HepG2 (cell line): ENCODE measurements around the gene TMBIM6. TPM values are rescaled to one million over a fixed set of nuclear protein-coding genes. Genes with fewer than 3 reads are reported as not detected.

Experiments used
- CENPX ChIP-seq: sonication (generic); formaldehyde crosslinking; IDR thresholded peaks from 2 replicates; pipeline ENCODE4 v1.9.0; 2021; ENCODE audit warnings: mild to moderate bottlenecking, missing genetic modification reagents, moderate library complexity
- DBP ChIP-seq: sonication (generic); formaldehyde crosslinking; IDR thresholded peaks from 2 replicates; pipeline ENCODE4 v1.4.0; 2020; ENCODE audit warnings: missing genetic modification reagents; ENCODE audit errors: not compliant biosample characterization
- DR1 ChIP-seq: sonication (generic); formaldehyde crosslinking; IDR thresholded peaks from 2 replicates; pipeline ENCODE4 v1.8.0; 2021; ENCODE audit warnings: mild to moderate bottlenecking, missing genetic modification reagents, inconsistent platforms
- DZIP1 ChIP-seq: sonication (generic); formaldehyde crosslinking; IDR thresholded peaks from 2 replicates; pipeline ENCODE4 v1.5.0; 2020; ENCODE audit warnings: mild to moderate bottlenecking, missing genetic modification reagents
- EED ChIP-seq: sonication (generic); formaldehyde crosslinking; IDR thresholded peaks from 2 replicates; pipeline ENCODE4 v1.5.0; 2020; ENCODE audit warnings: mild to moderate bottlenecking, missing genetic modification reagents
- FLYWCH1 ChIP-seq: sonication (generic); formaldehyde crosslinking; IDR thresholded peaks from 2 replicates; pipeline ENCODE4 v1.8.1; 2023; ENCODE audit warnings: mild to moderate bottlenecking, missing genetic modification reagents
- GATAD2A ChIP-seq: IDR thresholded peaks from 2 replicates; pipeline ENCODE4 v1.6.1; 2016
- HNF1B ChIP-seq: sonication (generic); formaldehyde crosslinking; IDR thresholded peaks from 2 replicates; pipeline ENCODE4 v1.5.1; 2020; ENCODE audit warnings: mild to moderate bottlenecking, moderate library complexity, missing genetic modification reagents
- MBD4 ChIP-seq: IDR thresholded peaks from 2 replicates; pipeline ENCODE4 v1.6.1; 2012; ENCODE audit warnings: low read length, inconsistent platforms, borderline replicate concordance
- WIZ ChIP-seq: sonication (generic); formaldehyde crosslinking; IDR thresholded peaks from 2 replicates; pipeline ENCODE4 v1.5.1; 2020; ENCODE audit warnings: mild to moderate bottlenecking, missing genetic modification reagents
- ZFP36L2 ChIP-seq: sonication (generic); formaldehyde crosslinking; IDR thresholded peaks from 2 replicates; pipeline ENCODE4 v1.4.0; 2020; ENCODE audit warnings: missing genetic modification reagents
- ZMYM4 ChIP-seq: sonication (generic); formaldehyde crosslinking; IDR thresholded peaks from 2 replicates; pipeline ENCODE4 v1.8.1; 2023; ENCODE audit warnings: mild to moderate bottlenecking, missing genetic modification reagents
- ZNF253 ChIP-seq: sonication (generic); formaldehyde crosslinking; IDR thresholded peaks from 2 replicates; pipeline ENCODE4 v1.8.0; 2022; ENCODE audit warnings: mild to moderate bottlenecking, missing genetic modification reagents, borderline replicate concordance
- ZNF264 ChIP-seq: sonication (generic); formaldehyde crosslinking; IDR thresholded peaks from 2 replicates; pipeline ENCODE4 v1.4.0; 2020; ENCODE audit warnings: missing genetic modification reagents
- ZNF558 ChIP-seq: sonication (generic); formaldehyde crosslinking; IDR thresholded peaks from 2 replicates; pipeline ENCODE4 v1.9.0; 2022; ENCODE audit warnings: mild to moderate bottlenecking, missing genetic modification reagents, borderline replicate concordance
- ZNF766 ChIP-seq: sonication (generic); formaldehyde crosslinking; IDR thresholded peaks from 2 replicates; pipeline ENCODE4 v1.5.0; 2020; ENCODE audit warnings: missing genetic modification reagents, borderline replicate concordance
- ZNF773 ChIP-seq: sonication (generic); formaldehyde crosslinking; IDR thresholded peaks from 2 replicates; pipeline ENCODE4 v1.4.0; 2020; ENCODE audit warnings: missing genetic modification reagents, borderline replicate concordance
- ZNF780A ChIP-seq: sonication (generic); formaldehyde crosslinking; IDR thresholded peaks from 2 replicates; pipeline ENCODE4 v1.8.0; 2022; ENCODE audit warnings: mild to moderate bottlenecking, missing genetic modification reagents, moderate library complexity
- ZSCAN29 ChIP-seq: sonication (generic); formaldehyde crosslinking; conservative IDR thresholded peaks from 2 replicates; pipeline ENCODE4 v1.4.0; 2020; ENCODE audit warnings: mild to moderate bottlenecking, missing genetic modification reagents
- polyA plus RNA-seq, 8 experiments: library from polyadenylated mRNA; depleted of rRNA in 3 of 8; stranded (reverse) in 7 of 8; unstranded in 1 of 8; fragments of >200 nt; fragmentation: Illumina TruSeq in 4 of 8; extraction: Trizol in 4 of 8; gene quantifications; 2 replicates each; pipeline versions ENCODE4 v1.2.1 to v1.2.3, GENCODE V29; 2011 to 2016; ENCODE audit warnings: low read depth in 4 of 8, missing spikeins in 1 of 8, mixed read lengths in 1 of 8; ENCODE audit not compliant: insufficient read depth in 1 of 8
- total RNA-seq, 5 experiments: library from RNA; depleted of rRNA; stranded (reverse); fragments of >200 nt; fragmentation: Illumina TruSeq; extraction: Trizol; gene quantifications; 2 replicates each; pipeline ENCODE4 v1.2.3, GENCODE V29; 2016; ENCODE audit warnings: low read depth in 1 of 5

TMBIM6 gene
- total and polyA plus RNA-seq, 2 of the 13 experiments (the other 11 are each of a cell fraction or from before 2014, with no cell fraction given), result 412 to 468 TPM

GRCh38 chr12:49740930-49741881 lies at the start of gene TMBIM6 (continued):
- TF ChIP-seq ZNF773 (CRISPR knock-in tag), result 0 out of 2 replicates have a peak, but pooled peaks have one; percentile 43
- TF ChIP-seq MBD4, result no peak
- no peak; the same call in 1 of the 2 replicates for TF ChIP-seq FLYWCH1 (CRISPR knock-in tag)
- peak; percentile 97 for TF ChIP-seq ZMYM4 (CRISPR knock-in tag)
- peak; percentile 75; the same call in 1 of the 2 replicates for TF ChIP-seq ZNF253 (CRISPR knock-in tag)
- TF ChIP-seq ZFP36L2 (CRISPR knock-in tag), result no peak
- peak; percentile 98 for TF ChIP-seq DR1 (CRISPR knock-in tag)
- TF ChIP-seq GATAD2A (CRISPR knock-in tag), result peak; percentile 67
- TF ChIP-seq HNF1B (CRISPR knock-in tag), result peak; percentile 83
- peak; percentile 11 for TF ChIP-seq DBP (CRISPR knock-in tag)
- TF ChIP-seq ZSCAN29, result peak; percentile 83; the same call in 1 of the 2 replicates
- peak; percentile 90 for TF ChIP-seq ZNF558 (CRISPR knock-in tag)
- peak; percentile 36; the same call in 1 of the 2 replicates for TF ChIP-seq ZNF780A (CRISPR knock-in tag)
- TF ChIP-seq DZIP1 (CRISPR knock-in tag), result no peak
- TF ChIP-seq WIZ (CRISPR knock-in tag), result 0 out of 2 replicates have a peak, but pooled peaks have one; percentile 39
- no peak for TF ChIP-seq CENPX (CRISPR knock-in tag)
- TF ChIP-seq ZNF766 (CRISPR knock-in tag), result 0 out of 2 replicates have a peak, but pooled peaks have one; percentile 44
- TF ChIP-seq EED (CRISPR knock-in tag), result peak; percentile 57; the same call in 1 of the 2 replicates
- 0 out of 2 replicates have a peak, but pooled peaks have one; percentile 44 for TF ChIP-seq ZNF264 (CRISPR knock-in tag)
